Muscle of back (tissue), 11 donors: ENCODE results near the gene CORO7. TPM values are rescaled to one million over a fixed set of nuclear protein-coding genes. Genes with fewer than 3 reads are reported as not detected.

Experiments used
- DNase-seq, 3 donors: peaks; one replicate each; pipeline versions ENCODE4 v3.0.0 to v3.0.0-alpha.2; 2013
- polyA plus RNA-seq, 10 donors: library from polyadenylated mRNA; unstranded; fragments of 120-200 nt; gene quantifications; one replicate each; pipeline ENCODE4 v1.2.1, GENCODE V29; 2013; ENCODE audit not compliant: insufficient read length in 10 of 10

The CORO7 gene
- polyA plus RNA-seq, 10 donors, result 16.0 to 30.4 (median 22.4) TPM

DNA sequence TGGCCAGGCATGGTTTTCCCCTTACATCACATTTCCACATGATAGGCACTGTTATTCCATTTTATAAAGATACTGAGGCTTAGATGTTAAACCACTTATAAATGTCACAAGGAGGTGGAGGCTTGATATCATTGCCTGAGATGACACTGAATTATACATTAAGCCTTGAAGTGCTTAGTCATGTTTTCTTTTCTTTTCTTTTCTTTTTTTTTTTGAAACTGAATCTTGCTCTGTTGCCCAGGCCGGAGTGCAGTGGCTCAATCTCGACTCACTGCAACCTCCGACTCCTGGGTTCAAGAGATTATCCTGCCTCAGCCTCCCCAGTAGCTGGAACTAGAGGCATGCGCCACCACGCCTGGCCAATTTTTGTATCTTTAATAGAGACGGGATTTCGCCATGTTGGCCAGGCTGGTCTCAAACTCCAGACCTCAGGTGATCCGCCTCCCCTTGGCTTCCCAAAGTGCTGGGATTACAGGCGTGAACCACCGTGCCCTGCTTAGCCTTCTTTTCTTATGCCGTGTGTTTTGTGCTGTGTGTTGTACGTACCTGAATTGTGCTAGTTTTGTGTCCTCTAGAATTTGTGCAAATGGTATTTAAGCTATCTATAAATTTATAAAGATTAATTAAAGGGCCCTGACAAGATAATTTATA, 10.5 kb upstream of the CORO7 start:
- DNase-seq, result no peak

DNA sequence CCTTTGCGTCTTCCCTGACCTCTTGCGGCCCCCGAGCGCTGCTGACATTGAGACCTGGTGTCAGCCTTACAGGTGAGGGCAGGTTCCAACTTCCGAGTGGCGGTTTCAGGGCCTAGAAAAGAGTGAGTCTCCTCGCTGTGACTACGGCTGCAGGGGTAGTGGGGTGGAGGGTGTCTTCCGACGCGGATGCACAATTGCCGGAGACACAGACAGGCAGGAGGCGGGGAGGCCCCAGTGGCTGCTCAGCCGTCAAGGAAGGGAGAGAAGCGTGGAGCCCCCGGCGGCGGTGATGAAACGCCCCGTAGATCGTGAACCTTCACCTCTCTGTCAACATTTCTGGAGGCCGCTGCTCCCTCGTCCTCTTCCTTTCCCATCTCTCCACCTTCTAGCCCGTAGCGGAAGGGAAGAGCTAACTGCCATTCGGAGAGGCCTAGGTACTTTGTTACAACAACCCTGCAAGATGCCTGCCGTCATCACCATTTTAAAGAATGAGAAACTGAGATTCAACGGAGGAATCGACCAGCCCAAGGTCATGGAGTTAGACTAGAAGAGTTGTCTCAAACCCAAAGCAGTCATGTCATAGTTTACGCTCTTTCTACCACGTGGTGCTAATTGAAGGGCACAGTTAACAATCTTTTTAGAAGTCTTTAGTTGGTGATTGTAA, 9.8 kb upstream of the CORO7 start:
- no peak for DNase-seq

DNA sequence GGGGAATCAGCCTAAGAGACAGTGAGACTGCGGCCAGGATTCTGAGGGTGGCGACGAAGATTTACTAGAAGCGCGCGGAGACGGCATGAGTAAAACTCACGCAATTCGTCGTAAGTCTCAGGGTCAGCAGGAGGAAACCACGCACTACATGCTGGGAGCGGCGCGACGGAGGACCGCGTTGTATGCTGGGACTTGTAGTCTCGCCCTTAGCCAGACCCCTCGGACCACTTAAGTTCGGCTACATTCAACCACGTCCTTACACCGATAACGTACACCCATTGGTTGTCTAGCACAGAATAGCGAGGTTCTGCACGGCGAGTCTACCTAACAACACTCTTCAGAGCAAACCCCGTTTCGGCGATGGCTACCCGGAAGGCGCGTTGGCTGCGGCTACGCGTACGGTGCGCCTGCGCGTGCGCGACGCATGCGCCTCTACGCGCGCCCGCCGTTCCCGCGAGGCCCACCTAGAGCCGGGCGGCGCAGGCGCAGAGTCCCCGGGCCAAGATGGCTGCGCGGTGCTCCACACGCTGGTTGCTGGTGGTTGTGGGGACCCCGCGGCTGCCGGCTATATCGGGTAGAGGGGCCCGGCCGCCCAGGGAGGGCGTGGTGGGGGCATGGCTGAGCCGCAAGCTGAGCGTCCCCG, 9.1 kb upstream of the CORO7 start, which contains the start of gene DNAJA3:
Gene DNAJA3, plus strand, starts transcription at position 491 of the 643 bp plus-strand sequence. Its CDS starts 14 bp downstream, at position 505.
- DNase-seq, result peak; percentile 94 to 99 (median 96)

DNA sequence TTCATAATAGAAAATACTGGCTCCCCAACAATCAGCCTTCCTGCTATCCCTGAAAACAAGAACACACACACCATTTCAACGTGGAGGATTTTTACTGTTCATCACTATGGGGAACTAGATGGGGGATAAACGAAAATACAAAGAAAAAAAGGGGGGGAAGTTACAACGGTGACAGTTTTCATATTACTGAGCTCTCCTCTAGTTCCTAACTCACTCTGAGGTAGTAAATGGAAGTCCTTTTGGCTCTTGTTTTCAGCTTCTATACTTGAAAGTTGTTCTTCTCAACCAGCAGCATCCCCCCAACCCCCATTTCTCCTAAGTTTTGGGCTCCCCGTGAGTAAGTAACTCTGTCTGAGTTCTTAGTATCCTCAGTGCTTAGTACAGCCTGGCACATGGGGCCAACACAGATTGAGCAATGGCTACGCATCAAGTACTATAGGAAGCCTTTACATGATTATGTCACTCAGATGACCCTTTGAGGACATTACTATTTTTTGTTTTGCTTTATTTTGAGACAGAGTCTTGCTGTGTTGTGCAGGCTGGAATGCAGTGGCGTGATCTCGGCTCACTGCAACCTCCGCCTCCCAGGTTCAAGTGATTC, 4.2 kb upstream of the CORO7 start:
- DNase-seq, result no peak

DNA sequence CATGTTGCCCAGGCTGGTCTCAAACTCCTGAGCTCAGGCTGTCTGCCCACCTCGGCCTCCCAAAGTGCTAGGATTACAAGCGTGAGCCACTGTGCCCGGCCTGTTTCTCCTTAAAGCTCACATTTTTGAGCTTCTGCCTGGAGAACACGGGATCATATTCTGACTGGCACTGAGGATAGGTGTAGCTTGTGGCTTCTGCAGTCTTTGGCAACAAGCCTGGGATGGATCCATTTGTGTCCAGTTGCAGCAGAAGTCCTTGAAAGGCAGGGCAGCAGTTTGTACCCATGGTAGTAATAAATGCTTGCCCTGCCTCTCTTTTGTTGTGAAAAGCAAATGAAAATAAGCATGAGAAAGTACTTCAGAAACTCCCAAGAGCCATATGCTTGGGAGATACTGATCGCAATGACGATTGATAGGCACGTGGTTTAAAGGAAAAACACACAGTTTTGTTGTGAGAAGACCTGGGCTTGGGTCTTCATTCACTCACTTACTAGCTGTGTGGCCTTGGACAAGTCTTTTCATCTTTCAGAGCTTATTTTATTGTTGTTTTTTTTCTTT, 3.1 kb upstream of the CORO7 start:
- DNase-seq, result no peak

DNA sequence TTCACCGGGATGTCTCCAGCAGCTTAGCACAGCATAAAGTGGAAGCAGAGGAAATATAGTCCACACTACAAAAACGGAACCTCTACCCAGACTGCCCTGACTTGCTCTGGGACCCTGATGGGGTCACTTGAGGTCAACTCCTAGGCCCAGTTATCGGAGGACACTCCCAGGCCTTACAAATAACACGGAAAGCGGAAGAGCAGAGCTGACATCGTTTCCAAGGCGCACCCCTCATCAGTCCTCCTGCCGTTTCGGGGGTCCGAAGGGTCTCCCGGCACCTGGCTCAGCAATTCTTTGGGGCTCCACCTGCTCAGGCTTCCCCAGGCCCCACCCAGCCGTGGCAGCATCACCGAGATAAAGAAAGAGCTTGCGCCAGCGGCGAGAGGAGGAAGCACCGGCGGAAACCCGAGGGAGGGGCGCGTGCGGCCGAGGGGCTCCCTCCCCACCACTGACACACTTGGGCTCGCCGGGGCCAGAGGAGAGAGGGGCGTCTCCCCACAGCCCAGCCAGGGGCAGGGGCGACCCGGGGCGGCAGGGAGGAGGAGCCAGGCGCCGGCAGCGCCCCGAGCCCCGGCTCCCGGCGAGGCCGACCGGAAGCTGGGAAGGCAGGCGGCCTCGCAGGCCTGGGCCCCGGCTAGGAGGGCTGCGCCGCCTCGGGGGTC, 727 bp downstream of the CORO7 start:
- peak in 1 of 3 donors; percentile 71 for DNase-seq

DNA sequence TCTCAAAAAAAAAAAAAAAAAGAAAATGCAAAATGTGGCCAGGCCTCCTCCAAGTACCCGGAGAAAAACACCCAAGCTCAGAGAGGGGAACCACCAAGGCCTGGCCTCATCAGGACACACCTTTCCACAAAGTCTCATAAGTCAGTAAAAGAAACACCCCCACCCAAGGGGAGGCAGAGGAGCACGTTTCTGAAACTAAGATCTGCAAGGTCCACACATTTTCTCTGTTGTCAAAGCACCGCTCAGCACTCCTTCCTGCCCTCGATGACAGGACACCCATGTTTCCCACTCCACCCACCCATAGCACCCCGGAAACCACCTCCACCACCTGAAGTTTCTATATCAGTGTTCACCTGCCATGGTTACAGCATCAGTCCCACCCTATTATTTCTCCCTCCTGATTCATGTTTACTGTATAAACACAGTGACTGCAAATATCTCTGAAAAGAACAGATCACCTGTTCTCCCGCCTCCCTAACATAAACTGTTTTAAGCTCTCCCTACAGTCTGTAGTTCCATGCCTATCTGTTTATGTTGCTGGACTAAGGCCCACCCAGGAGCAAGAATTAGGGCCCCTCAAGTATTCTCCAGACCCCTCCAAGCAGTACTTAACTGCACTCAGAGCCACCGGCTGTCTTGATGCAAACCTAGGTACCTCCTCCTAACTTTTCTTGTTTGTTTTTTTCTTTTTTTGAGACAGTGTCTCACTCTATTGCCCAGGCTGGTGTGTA, 2.0 kb downstream of the CORO7 start:
- no peak for DNase-seq

DNA sequence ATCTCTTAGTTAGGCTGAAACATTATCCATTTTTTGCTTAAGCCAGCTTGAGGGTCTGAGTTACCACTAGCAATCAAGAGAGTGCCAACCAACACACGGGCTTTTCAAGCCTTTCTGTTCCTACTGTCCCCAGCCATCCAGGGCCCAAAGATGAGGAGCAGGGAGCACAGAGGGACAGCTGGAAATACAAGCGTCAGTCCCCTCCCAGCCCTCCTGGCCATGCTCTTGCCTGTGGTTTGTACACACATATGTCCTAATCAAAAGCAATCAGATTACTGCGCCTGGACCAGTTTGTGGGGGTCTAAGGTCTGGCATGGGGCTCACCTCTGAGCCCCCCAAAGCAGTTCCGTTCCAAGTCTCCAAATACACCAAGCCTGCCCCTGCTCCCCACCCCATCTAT, 3.5 kb downstream of the CORO7 start:
- DNase-seq, result no peak

DNA sequence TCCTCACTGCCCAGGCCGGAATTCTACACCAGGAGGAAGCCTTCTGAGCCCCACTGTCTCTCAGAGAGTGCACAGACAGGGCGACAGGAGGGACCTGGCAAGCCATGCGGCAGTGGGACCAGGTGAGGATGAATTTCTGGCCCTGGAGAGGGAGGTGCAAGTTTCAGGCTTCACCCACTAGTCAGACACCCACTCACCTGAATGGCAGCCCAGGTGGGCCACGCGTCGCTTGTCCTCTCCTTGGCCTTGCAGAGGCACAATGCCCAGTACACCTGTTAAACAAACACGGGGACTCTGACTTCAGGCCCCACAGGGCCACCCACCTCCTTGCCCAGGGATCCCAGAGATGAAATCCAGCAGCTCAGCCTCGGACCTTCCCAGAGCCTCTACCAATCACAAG, 4.2 kb downstream of the CORO7 start:
- DNase-seq, result no peak

DNA sequence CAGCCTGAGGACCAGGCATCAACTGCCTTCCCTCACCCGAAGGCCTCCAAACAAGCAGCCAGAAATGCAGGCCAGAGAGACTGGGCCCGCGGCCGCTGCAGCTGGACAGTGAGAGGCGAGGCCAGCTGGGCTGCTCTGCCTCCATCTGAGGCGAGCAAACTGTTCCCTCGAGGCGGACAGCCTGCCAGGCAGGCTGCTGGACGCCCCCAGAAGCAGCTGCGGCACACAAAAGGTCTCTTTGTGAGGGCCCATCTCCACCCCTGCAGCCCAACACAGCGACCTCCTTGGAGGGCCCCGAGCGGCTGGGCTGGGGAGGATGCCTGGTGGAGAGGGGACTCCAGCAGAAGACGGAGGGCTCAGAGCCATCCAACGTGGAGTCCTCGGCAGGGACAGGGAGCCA, 4.7 kb downstream of the CORO7 start:
- peak; percentile 73 to 93 (median 85) for DNase-seq

DNA sequence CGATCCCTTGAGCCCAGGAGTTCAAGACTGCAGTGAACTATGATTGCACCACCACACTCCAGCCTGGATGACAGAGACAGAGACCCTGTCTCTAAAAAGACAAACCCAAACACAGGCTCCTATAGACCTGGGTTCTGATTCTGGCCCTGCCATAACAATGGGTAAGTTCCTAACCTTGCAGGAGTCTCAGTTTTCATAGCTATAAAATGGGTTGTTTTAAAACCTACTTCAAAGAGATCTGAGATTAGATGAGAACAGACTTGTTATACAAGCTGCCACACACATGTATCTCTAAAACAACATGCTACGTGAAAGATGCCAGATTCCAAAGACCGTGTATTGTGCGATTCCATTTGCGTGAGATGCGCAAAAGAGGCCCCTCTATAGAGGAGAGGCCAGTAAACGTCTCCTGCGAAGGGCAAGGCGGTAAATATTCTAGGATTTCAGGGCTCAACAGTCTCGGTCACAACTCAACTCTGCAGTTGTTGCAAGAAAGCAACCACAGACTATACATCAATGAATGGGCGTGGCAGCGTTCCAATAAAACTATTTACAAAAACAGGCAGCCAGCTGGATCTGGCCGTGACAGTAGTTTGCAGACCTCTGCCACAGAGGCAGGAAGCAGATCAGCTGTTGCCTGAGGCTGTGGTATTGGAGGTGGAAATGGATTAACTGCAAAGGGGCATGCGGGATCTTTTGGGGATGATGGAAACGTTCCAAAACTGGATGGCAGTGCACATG, 5.9 kb downstream of the CORO7 start:
- DNase-seq, result peak; percentile 84 to 93 (median 87)

DNA sequence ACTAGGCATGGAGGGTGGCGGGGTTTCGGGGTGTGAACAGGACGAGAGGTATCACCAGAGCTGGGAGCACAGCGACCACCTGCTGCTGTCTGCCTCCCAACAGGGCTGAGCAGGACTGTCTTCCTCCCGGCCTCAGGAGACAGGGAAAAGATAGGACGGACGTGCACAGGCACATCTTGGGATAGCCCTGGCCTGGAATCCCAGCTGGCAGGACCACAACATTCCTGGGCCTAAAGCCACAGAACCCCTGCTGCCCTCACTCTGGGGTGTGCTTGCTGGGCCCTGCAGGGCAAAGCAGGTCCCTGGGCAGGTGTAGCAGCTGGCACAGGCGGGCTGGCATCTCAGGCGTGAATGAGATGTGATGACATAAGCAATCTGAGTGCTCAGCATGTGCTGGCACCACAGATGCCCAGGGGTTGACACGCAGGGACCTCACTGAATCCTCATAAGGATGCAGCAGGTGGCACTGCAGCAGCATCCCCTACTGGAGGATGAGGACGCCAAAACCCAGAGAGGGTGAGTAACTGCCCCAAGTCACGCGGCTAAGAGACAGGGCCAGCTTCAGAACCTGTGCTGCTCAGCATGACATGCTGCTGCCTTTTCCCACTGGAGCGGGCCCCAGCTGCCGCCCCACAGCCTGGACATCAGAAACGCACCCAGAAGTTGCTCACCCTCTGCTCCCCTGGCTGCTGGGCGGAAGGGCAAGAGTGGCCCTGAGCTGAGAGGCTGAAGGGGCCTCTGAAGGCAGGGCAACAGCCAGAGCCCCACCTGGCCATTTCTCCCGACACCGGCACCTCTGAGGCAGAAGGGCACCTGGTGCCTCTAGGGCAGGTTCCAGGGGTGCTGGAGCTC, 7.1 kb downstream of the CORO7 start:
- peak in 1 of 3 donors; percentile 58 for DNase-seq

DNA sequence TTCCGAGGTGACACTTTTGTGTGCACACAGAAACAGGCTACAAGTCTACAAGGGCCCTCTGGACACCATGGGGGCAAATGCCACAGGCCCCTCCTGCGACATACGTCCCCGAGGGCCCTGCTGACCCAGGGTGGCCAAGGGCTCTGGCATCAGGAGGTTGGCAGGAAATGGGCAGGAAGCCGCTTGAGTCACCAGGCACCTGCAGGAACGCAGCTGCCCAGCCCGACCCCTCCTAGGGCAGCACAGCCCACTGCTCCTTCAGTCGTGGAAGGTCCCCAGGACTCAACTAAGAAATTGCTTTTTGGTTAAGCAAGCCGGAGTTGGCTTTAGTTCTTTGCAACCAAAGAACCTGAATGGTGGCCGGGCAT, 8.1 kb downstream of the CORO7 start:
- no peak for DNase-seq

DNA sequence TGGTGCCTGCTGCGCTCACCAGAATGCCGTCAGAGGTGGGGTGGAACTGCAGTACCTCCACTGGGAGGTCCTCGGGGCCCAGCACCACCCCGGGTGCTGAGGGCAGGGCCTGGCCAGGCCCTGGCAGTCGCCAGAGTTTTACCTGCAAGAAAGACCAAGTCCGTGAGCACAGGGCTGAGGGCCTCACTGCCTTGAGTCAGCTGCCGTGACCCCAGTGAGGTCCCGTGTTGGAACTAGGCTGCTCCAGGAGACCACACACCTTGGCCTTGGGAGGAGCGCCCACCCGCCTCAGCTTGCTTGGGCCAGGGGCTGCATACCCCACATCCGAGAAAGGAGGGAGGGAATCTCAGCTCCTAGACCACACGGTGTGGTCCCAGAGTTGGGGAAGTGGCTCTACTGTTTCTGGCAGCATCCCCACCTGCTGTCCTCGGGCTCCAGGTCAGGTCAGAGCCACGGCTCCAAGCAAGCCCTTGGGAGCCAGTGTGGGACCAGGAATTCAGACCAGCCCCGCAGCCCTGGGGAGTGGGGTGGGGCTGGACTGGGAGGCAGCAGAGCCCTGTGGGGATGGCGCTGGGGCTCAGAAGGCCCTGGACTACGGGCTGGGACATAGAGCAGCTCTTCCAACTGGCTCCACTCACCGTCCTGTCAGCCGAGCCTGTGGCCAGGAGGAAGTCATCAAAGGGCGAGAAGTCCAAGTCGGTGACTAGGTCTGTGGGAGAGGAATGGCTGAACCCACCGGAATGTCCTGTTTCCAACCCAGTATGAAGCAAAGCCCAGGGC, 8.7 kb downstream of the CORO7 start:
- DNase-seq, result peak in 1 of 3 donors; percentile 34

DNA sequence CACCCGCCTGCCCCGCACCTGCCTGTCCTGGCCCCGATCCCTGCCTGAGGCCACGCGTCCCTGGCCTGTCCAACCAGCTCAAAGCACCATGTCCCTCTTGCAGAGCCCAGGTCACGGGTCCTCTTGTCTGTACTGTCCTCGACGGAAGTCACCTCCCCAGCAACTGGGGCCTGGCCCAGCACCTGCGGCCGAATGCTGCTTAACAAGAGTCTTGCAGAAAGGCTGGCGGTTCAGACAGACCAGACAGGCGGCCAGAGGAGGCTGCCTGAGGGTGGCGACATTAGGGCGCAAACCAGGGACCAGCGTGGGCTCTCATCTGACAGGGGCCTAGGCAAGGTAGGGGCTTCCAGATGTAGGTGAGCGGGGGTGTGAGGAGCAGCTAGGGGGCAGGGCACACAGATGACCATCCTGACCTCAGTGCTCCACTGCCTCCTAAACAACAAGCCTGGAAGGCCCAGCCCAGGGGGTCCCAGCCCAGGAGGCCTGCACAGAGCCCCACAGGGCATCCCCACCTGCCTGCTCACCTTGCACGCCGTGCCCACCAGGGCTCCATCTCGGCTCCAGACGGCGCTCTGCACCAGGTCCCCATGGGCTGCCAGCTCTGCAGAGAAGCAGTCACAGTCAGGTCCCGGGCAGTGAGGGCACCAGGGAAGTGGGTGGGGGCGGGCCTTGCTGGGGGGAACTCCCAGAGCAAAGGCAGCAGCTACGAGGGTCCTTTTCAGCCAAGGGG, 11.3 kb downstream of the CORO7 start:
- no peak for DNase-seq

DNA sequence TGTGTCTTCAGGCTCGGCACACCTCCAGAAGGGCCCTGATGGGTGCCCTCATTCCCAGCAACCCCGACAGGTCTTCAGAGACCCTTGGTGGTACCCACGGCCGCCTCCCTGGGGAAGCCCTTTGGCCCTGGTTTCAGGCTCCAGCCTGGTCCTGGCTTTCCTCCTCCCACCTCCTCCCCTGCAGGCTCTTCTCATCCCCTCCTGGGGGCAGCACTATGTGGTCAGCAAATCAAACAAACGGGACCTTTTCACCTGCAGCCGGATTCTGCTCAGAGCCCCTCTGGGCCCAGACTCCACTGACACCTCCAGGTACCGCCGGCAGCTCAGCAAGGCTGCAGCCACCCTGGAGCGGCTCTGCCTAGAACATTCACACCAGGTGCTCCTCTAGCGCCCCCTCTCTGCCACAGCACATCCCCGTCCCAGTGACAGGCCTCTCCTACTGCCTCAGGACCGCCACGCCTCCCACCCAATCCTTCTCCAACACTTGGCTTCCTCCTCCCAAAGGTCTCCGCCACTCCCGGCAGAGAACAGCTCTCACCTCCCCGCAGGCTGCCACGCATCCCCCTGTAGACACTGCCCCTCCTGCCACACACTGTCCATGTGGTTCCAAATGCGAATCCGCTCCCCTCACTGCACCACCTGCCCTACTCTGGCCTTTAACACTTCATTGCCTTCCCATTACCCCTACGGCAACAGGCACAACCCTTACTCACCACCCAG, 12.0 kb downstream of the CORO7 start:
- peak in 1 of 3 donors; percentile 55 for DNase-seq
